NCI-H69 (cell line): ENCODE measurements around the gene TNNI3K.

Experiments
- DNase-seq: peaks from one replicate; lab custom pipeline; 2025; lab: John Stamatoyannopoulos, UW

TNNI3K gene

DNA sequence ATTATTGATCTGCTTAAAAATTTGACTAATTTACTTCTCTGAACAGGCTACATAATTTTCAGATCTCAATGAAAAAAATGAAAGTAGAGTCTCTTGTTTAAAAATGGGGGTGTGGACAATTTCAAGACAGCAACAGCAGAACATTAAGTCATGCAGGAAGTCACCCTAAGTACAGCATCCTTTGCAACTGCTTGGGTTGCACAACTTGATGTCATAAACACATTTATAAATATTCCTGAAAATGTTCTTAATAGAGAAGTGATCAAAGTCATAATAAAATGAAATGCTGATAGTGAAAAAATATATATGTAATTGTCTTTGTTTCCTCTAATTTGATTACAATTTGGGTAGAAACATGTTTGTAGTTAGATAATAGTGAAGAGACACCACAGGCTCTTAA lies 79.3 kb downstream of the TNNI3K start:
- no peak for DNase-seq

DNA sequence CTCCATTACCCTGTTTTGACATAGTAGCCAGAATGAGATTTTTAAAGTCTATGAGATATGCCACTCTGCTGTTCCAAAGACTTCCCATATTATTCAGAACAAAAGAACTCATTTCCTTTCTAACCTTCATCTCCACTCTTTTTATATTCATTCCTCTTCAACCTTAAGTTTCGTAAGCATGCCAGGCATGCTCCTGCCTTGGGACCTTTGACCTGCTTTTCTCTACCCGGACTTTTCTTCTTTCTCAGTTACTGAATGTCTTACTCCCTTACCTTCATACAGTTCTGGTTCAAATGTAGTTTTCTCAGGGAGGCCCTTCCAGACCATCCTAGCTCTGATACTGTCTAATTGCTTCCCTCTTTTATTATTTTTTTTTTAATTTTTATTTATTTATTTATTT lies 81.1 kb downstream of the TNNI3K start:
- no peak for DNase-seq

DNA sequence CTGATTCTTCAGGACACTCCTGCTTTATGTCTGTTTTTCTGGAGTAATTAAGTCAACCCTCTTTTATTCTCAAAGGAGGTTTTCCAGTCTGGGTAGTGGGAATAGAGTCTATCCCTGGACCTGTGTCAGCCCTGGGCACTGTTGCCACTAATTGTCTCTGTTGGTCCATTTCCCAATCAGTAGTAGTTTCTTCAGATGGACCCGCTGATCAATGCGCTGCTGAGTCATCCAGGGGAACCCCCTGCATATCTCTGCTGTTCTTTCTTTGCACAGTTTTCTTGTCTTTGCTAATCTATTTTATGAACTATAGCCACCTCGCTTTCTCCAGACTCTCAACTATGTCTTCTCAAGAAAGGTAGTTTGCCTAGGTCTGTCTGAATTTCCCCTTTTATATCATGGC lies 82.5 kb downstream of the TNNI3K start:
- DNase-seq, result no peak

DNA sequence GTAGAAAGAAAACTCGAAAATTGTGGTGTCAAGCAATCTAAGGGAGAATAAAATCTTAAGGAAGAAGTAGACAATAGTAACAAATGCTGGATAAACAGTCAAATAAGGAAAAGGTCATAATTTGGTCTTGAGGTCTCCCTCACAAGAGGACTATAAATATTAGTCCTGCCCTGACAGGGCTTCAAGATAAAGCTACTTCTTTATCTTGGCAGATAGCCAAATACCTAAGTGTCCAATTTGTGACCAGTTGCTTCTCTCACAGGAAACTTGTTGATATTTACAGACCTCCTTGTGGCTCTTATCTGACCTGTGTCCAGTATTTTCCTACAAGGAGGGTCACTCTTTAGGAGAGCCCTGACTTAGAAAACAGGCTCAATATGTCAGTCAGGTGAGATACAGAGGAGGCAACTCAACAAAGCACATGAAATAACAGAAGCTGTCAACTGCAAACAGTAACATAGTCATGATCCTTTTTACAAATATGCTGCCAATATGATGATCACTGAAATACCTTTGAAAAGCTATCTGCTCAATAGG lies 88.8 kb downstream of the TNNI3K start:
- DNase-seq, result peak; percentile 23

DNA sequence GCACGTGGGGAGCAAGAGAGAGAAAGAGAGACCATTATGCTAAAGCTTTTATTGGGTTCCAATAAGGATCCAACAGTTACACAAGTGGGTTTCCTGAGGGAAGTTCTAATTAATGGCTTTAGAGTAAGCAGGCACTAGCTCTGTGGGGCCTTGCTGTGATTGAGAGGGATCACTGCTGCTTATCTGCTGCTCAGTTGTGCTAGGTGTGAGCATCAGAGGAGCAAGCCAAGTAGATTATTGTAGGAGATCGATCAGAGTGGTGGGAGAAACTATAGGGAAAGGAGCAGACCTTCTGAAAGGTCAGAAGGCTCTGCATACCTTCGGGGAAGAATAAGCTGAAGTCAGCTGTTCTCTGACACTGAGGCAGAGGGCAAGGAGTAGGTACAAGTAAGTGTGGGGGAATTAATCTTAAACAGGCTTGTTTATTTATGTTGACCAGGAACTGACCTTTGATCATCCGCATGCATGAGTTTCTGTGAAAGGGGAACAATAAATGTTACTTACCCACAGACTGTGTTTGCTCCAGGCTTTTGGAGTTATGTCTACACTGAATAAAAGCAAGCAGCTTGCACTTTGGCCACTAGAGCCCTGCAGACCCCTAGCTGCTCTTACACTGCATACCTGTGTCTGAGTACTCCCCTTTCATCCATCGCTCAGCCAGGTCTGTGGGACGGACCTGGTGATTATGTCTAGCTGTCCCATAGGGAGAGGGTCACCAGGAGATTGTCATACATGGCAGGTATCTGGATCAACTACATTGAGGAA lies 89.7 kb downstream of the TNNI3K start:
- no peak for DNase-seq

DNA sequence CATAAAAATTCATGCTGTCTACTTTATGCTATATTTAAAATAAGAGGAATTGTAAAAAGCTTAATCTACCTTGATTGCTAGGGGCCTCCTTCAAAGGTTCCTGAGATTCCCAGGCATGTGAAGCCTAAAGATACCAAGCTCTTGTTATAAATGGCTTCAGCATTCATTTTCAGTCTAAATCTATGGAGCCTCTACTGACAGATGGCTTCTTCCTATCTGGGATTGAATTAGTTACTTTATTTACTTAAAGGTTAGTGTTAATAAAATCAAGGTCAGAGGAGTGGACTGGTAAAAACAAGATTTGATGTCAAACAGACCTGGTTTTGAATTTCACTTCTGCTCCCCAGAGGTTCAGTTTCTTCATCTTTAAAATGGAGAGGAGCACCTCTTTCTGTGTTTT lies 93.7 kb downstream of the TNNI3K start:
- DNase-seq, result peak; percentile 55

DNA sequence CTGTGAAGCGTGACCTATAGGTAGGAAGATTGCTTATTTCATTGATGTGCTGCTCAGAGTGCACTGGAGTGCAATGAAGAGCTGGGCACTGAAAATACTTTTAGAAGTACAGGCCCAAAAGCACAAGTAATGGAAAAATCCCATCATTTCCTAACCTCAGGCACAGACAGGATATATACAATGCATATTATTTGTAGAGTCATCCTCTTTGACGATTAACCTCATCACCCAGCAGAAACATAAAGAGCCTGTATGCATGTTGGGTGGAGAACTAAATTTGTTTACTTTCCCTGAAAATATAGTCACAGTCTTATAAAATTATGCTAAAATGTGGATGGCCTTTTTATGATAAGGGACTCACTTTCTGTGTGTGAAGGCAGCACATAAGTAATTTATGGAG lies 98.1 kb downstream of the TNNI3K start:
- DNase-seq, result no peak

DNA sequence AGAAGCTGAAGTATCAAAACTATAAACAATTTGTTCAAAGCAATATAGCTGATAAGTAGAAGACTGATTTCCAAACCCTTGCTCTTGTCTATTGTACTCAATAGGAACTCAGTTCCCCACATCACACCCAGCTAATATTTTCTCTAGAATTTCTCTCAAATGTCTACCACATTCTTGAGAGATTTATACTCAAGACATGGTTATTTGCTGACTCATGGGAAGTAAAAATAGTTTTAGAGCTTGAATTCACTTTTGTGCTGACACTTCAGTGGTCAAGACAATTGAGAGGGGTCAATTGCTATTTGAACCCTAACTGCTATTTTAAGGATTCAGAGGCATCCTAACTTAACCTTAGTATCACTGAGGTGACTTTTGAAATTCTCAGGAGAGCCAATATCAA lies 99.0 kb downstream of the TNNI3K start:
- DNase-seq, result no peak

DNA sequence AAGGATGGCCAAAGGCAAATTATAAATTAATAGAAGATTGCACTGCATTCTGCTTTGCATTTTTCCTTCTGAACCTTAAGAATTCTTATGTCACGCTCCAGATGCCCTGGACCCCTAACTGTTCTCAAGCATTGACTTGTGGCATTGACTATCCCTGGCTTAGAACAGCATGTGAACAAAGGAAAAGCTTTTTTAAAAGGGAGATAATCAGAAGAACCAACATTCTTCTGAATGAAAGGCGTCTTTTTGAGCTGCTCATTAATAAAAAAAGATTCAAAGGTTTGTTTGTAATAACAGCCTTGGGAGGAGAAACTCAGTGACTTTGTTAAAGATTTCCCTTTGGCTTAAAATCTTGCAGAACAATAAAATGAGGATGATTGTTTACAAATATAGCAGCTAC lies 105.5 kb downstream of the TNNI3K start:
- no peak for DNase-seq

DNA sequence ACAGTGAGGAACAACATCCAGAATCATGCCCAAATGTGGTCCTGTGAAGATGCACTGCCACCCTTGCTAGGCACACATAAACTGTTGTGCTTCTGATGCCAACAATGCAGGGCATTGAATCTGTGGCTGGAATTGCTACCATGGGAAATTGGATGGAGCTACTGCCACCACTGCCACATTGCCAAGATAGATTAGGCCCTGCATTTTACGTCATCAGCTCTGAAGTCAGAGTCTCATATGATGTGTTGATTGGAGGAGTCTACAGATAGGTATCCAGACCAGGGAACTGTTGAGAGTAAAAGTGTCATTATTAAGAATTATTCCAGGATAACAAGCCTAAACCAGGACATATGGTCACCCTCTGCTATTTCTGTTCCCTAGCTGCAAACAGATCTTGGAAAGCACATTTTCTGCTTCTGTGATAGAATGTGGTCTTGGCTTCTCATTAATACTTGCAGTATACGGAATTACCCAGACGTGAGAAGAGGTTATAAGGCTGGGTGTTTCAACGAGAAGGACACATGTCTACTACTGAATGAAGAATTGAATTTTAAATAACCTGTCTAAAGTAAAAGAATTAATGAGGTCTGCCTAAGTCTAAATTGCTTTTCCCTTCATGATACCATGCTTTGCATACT lies 106.6 kb downstream of the TNNI3K start:
- no peak for DNase-seq

DNA sequence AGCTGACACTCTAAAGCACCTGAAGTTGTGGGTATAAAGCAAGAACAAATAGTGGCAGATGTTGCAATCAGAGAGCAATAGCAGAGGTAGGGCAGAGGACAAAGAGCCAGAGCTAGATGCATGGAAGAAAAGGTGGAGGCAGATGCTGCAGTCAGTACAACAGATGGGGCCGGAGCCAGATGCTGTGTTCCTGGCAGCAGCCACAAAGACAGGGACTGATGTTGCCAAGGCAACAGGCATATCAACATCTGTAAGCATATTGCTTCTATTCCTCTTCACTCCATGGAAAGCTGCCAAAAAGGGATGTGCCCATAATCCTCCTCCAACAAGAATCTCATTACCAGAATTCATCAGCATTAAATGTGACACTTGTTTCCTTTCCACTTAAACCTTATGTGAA lies 108.0 kb downstream of the TNNI3K start:
- peak; percentile 98 for DNase-seq

DNA sequence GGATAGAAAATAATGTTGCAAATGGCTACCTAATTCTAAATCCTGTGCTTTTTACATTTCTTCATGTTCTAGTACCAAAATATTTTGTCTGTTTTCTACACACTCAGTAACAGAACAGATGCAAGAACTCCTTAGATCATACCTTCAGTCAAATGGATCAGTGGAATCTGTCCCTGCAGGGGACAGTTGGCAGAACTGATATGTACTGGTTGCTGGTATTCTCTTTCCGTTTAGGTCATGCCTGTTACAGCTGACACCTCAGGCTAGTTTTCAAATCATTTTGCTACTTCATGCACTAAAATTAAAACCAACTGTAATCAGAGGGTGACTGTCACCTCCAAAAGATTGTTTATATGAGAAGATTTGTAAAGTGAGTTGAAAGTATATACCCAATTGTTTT lies 109.2 kb downstream of the TNNI3K start:
- peak; percentile 12 for DNase-seq

DNA sequence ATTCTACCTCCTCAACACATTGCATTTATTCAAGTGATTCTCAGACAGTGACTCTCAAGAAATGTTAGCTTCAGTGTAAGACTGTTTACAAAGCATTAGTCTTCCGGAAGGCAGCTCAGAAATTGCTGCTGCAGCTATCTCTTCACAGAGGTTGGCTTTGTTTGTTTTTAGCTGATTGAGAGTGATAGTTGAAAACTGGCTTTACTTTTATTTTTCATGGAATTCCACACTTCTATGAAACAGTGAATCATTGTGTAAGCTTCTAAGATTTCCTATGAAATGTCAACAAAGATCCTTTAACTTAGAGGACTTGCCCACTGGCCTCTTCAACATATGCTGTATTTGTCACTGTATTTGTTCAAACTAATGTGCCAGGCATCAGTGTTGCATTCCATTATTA lies 121.3 kb downstream of the TNNI3K start:
- DNase-seq, result peak; percentile 34

DNA sequence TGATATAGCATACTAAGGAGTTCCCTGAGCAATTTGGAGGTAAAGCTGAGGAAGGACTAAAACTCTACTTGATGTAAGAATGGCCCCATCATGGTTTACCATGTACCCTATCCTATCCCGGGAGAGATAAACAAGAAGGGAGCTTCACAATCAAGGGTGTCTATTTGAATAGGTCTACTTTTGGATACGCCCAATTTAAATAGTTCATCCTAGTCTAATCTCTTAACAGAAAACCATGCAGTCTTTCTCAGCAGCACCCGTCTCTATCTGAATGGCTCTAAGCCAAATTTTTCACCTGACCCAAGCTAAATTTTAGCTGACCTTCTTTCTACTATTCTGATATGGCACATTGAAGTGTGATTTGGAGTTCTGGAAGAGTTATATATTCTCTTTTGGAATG lies 122.0 kb downstream of the TNNI3K start:
- DNase-seq, result peak; percentile 23

DNA sequence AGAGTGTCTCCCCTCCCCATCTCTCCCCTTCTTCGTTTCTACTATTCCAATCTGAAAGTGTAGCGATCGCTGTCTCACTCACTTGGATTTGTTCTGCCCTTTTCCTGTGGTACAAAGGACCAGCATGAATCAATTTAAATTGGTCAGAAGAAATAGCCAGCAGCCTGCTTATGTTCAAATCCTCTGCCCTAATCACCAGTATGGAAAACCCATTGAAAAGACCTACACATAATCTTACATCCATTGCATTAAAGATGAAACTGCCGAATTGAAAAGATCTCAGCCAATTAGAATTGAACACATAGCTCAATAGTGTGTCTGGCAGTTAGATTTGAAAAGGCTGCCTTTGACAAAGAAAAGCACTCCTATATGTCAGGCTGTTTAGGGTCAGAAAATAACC lies 122.6 kb downstream of the TNNI3K start:
- DNase-seq, result peak; percentile 71

DNA sequence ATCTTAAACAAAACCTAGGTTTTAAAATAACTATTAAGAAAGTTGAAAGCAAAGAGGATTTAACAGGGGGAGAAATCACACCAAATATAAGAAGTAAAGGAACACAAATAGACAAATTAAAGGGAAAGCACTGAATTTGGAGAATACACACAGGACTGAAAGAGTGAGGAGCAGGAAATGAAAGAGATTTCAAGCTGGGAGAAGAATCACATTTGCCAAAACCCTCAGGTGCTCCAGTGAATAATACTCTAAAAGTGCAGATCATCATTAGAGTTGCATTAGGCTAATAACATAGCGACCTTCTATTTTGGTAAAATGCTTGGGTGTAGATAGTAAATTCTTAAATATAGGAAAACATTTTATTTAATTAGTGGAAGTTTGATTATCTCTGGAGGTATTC lies 127.5 kb downstream of the TNNI3K start:
- DNase-seq, result no peak

DNA sequence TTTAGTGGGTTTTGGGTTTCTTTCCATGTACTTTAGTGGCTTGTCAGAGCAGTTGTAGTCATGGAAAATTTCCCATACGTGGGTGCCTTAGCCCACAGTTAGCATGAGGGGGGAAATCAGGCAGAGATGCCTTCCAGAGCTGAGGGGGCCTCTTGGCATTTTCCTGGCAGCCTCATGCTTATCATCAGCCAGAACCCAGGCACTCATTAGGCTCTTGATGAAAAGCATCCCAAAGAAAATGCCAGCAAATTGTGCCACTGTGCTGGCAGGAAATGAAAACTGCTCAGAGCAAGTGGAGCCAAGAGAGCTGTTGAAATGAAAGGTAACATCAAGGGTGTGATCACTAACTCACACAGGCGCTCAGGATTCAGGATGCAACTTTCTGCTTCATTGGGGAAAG lies 128.0 kb downstream of the TNNI3K start:
- DNase-seq, result no peak

DNA sequence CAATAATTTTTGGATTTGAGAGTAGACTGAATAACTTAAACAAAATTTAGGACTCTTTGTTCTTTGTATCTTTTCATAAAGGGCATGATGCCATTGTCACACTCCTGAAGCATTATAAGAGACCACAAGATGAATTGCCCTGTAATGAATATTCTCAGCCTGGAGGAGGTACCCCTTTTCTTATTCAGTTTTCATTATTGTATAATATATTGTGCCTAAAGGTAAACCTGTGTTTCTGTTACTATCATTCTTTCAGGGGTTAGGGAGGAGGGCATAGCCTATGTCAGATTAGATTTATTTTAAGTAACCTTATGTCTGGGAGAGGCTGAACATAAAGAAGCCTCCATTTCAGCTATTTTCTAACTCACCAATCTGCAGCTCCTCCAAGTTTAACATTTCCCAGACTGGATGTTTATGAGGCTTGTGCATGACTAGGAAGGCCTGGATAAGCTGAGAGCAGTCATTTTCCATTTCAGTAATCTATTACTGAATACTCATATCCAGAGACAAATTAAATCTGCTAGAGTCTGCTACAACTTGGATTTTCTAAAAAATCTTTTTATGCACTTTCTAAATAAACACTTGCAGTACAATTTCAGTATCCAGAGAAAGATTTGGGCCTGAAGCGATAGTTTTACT lies 132.1 kb downstream of the TNNI3K start:
- no peak for DNase-seq

DNA sequence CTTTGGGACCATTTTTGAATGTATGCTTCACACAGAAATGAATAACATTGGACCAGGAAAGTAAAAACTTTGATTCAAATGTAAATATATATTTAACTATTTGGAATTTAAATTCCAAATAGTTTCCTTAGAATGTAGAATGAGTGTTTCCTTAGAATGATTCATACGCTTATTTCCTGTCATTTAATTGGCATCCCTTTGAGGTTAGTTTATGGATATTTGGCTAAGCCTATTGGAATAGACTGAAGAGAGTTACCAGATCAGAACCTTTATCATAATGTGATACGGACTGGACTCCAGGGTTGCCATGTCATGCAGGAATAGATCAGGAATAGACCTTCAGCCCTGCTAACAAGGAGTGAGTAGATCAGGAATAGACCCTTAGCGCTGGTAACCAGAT lies 133.1 kb downstream of the TNNI3K start:
- no peak for DNase-seq

DNA sequence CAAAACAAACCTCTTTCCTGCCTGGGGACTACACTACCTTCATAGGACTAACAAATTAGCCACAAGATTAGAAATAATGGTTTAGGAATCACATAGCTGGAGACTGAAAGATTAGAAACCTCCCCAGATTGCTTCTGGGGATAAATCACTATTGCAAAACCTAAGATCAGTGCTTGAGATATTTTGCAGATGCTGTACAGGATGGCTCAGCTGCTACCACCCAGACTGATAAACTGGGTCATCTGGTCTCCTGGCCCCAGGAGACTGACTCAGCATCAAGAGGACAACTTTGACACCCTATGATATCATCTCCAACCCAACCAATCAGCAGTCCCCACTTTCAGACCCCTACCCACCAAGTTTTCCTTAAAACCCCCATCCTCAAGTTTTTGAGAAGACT lies 140.2 kb downstream of the TNNI3K start:
- peak; percentile 3 for DNase-seq

DNA sequence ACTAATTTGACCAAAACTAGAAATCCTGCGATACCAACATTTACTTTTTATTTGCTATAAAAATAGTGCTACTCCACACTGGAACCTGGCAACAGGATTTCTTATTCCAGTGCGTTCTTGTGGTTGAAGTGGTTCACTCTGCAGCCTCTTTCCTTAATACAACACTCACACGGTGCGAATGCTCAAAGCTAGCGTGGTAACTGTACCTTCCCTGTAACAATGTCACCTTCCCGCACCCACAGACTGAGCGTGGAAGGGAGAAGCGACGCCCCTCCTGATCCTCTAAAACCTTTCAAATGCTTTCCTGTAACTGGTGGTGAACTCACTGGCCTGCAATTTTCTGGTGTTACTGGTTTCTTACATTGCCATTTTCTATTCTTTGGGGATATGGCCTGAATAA lies 145.1 kb downstream of the TNNI3K start:
- no peak for DNase-seq

DNA sequence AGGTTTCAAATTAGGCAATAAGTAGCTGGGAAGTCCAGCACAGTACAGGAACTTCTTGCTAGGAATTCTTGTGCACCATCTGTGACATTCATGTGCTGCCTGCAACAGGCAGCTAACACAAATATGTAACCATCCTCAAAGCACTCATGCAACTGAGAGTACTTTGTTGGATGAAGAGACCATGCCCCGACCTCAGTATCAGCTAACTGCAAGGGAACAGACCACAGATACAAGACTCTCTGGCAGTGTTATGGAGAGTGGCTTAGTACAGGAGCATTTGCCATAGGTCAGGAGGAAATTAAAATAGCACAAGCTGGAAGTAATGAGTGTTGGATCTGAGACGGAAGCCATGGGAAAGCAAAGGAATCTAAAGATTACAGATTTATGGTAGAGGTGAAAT lies 153.7 kb downstream of the TNNI3K start:
- no peak for DNase-seq

DNA sequence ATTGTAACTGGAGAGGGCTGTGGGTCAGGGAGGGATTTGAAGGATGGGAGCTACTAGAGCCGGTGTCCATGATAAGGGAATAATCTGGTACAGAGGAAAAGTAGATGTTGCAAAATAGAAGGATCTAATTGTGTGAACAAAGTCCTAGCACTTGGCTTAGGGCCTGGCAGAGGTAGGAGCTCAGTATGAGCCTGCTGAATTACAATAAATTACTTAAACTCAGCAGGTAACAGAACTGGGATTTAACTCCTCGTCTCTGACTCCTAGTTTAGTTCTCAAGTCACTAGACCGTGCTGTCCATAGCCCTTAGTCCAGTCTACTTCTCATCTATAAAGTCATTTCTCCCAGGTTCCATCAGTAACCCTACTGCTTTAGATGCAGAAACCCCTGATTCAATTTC lies 157.0 kb downstream of the TNNI3K start:
- no peak for DNase-seq
